DND-41 (cell line): Measurements from ENCODE around the gene DENND1A.

Experiments used
- ATAC-seq: fragments of 200-7000 bp; cut with Tn5 transposase; 3 replicates; pipeline ENCODE4 v1.9.1; 2021; ENCODE audit warnings: low read depth; ENCODE audit not compliant: insufficient read depth
- DNase-seq: peaks from one replicate; pipeline ENCODE4 v3.0.0-alpha.2; 2020
- H2AFZ ChIP-seq: 2 replicates; pipeline ENCODE4 v1.6.0; 2012; ENCODE audit warnings: low read depth, low read length
- H3K27ac ChIP-seq: 2 replicates; pipeline ENCODE4 v1.5.1; 2012; ENCODE audit warnings: low read length, inconsistent platforms
- H3K27me3 ChIP-seq: fragments of 200-600 bp; sonication (generic); 2 replicates; pipeline ENCODE4 v1.6.0; 2012; ENCODE audit warnings: low read length, mild to moderate bottlenecking, inconsistent platforms; ENCODE audit not compliant: insufficient read depth, poor library complexity
- H3K36me3 ChIP-seq: 2 replicates; pipeline ENCODE4 v1.5.1; 2012; ENCODE audit warnings: low read length, inconsistent platforms; ENCODE audit not compliant: insufficient read depth
- H3K4me1 ChIP-seq: 2 replicates; pipeline ENCODE4 v1.5.1; 2012; ENCODE audit warnings: mild to moderate bottlenecking, low read length; ENCODE audit not compliant: insufficient read depth
- H3K4me2 ChIP-seq: 2 replicates; pipeline ENCODE4 v1.6.0; 2012; ENCODE audit warnings: mild to moderate bottlenecking, moderate library complexity, low read length, inconsistent platforms; ENCODE audit not compliant: insufficient read depth
- H3K4me3 ChIP-seq, 2 experiments: fragments of 200-600 bp in 1 of 2; shearing (Covaris generic) in 1 of 2; 2 replicates each; pipeline ENCODE4 v1.5.1; 2012 to 2016; ENCODE audit warnings: inconsistent platforms in 2 of 2, low read length in 2 of 2, mild to moderate bottlenecking in 2 of 2, low read depth in 1 of 2, moderate library complexity in 1 of 2
- H3K79me2 ChIP-seq: 2 replicates; pipeline ENCODE4 v1.6.0; 2012; ENCODE audit warnings: low read length, inconsistent platforms; ENCODE audit not compliant: insufficient read depth
- H3K9ac ChIP-seq: 2 replicates; pipeline ENCODE4 v1.6.0; 2012; ENCODE audit warnings: low read depth, mild to moderate bottlenecking, inconsistent platforms, low read length, moderate library complexity
- H3K9me3 ChIP-seq: 2 replicates; pipeline ENCODE4 v1.5.1; 2012; ENCODE audit warnings: low read length, moderate library complexity, mild to moderate bottlenecking, inconsistent platforms; ENCODE audit not compliant: insufficient read depth, severe bottlenecking
- H4K20me1 ChIP-seq: 2 replicates; pipeline ENCODE4 v1.6.0; 2012; ENCODE audit warnings: low read length; ENCODE audit not compliant: insufficient read depth
- EZH2 ChIP-seq: IDR thresholded peaks from 3 replicates; pipeline ENCODE4 v1.6.1; 2012; ENCODE audit warnings: borderline replicate concordance, low read depth, mild to moderate bottlenecking, moderate library complexity, low read length, inconsistent platforms; ENCODE audit not compliant: severe bottlenecking
- TF ChIP-seq, protein P1 (sequence below): IDR thresholded peaks from 2 replicates; pipeline ENCODE4 v1.5.1; 2012; ENCODE audit warnings: borderline replicate concordance, low read length, moderate library complexity, mild to moderate bottlenecking; ENCODE audit not compliant: poor library complexity, severe bottlenecking; ENCODE audit errors: extremely low read depth

The DENND1A gene

DNA sequence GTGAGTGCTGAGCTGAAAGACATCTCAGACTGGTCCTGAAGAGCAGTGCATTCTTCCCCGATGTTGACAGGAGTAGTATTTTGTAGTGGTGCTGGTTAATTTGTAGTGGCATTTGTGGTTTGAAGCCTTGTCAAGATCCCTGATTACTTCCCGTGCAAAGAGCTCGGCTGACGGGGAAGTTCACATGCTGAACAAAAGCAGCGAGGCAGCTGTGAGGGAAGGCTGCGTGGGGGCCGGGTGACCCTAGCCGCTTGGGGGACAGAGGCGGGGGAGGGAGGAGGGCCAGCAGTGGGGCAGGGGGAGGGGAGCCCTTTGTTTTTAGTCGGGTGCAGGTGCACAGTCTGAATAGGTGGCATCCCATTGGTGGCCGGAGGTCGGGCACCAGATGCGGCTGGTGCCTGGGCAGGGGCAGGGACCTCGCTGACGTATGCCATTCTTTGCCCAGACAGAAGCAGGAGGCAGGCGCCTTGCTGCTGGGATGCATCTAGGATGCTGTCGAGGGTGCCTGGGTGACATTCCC is 509.3 kb downstream of the DENND1A start:
- Histone ChIP-seq H3K27ac (no peak overlapping the region), H3K4me2 (no peak overlapping the region), H3K9ac (no peak overlapping the region), H3K9me3 (no peaks in the 10 kb centered on the region), H3K36me3 (no peaks in the 10 kb centered on the region; the same call in 1 of the 2 replicates), H3K27me3 (no peaks in the 10 kb centered on the region), H4K20me1 (no peaks in the 10 kb centered on the region), H3K79me2 (no peaks in the 10 kb centered on the region), H3K4me3 (no peak overlapping the region), H3K4me1 (no peaks in the 10 kb centered on the region), H2AFZ (no peak overlapping the region)
- DNase-seq = no peak
- TF ChIP-seq, protein P1, sequence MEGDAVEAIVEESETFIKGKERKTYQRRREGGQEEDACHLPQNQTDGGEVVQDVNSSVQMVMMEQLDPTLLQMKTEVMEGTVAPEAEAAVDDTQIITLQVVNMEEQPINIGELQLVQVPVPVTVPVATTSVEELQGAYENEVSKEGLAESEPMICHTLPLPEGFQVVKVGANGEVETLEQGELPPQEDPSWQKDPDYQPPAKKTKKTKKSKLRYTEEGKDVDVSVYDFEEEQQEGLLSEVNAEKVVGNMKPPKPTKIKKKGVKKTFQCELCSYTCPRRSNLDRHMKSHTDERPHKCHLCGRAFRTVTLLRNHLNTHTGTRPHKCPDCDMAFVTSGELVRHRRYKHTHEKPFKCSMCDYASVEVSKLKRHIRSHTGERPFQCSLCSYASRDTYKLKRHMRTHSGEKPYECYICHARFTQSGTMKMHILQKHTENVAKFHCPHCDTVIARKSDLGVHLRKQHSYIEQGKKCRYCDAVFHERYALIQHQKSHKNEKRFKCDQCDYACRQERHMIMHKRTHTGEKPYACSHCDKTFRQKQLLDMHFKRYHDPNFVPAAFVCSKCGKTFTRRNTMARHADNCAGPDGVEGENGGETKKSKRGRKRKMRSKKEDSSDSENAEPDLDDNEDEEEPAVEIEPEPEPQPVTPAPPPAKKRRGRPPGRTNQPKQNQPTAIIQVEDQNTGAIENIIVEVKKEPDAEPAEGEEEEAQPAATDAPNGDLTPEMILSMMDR = no peak
- no peak for TF ChIP-seq EZH2
- ATAC-seq = no peak

DNA sequence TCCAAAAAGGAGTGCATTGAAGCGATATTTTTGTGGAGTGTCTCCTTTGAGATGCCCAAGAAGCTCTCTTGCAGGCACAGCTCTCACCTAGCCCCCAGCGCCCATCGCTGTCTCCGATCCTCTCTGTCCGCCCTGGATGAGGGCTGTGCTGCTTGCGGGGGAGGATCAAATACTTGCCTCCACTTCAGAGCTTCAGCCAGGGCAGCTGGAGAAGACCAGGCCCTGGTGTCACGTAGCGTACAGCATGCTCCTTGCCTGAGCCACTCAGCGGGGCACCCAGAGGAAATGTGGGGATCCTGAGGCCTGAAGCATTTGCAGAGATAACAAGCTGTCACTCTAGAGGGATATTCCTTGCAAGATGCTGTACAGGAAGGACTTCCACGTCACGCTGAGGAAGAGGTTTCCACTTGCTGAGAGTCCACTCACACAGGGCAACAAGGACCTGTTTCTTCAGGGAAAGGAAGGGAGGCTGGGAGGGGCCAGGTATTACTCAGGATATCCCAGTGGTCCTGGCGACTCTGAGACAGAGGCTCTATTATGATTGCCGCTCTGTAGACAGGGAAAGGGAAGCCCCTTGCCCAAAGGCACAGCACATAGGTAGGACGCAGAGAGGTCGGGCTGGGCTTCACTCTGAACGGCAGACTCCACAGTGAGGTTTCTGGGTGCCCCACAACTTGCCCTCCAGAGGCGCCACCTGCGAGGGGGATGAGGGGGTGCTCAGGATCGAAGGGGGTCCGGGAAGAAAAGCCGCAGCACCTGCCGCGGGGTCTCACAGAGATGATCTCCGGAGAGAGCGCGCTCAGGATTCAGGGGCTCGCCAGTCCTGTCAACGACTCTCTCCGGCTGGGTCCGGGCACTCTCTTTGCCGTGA is 510.0 kb downstream of the DENND1A start:
- Histone ChIP-seq H2AFZ (no peak overlapping the region), H3K79me2 (no peaks in the 10 kb centered on the region), H4K20me1 (no peaks in the 10 kb centered on the region), H3K27ac (no peak overlapping the region), H3K9me3 (no peaks in the 10 kb centered on the region), H3K4me1 (no peaks in the 10 kb centered on the region), H3K4me3 (no peak overlapping the region), H3K36me3 (no peaks in the 10 kb centered on the region; the same call in 1 of the 2 replicates), H3K27me3 (no peaks in the 10 kb centered on the region), H3K4me2 (no peak overlapping the region), H3K9ac (no peak overlapping the region)
- DNase-seq (no peak), ATAC-seq (no peak)
- TF ChIP-seq EZH2 = no peak
- TF ChIP-seq, protein P1 = no peak

DNA sequence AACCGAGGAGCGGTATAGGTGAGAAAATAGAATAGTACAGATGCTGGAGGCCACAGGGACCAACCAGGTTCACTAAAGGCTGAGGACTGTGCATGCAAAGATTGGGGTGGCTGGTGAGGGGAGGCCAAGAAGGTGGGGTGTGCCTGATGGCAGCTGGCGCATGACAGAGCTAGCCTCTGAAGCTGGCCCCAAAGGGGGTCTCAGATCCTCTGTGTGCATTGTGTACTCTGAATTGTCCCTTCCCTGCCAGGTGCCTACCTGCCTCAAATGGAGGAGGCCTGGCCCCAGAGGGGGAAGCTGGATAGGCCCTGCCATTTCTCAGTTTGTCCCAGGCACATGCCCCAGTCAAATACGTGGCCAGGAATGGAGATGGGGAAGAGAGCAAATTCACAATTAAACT is 510.8 kb downstream of the DENND1A start:
- ATAC-seq (no peak), DNase-seq (no peak)
- Histone ChIP-seq H3K4me1 (no peaks in the 10 kb centered on the region), H3K79me2 (no peaks in the 10 kb centered on the region), H4K20me1 (no peaks in the 10 kb centered on the region), H3K4me3 (no peak overlapping the region), H3K36me3 (no peaks in the 10 kb centered on the region; the same call in 1 of the 2 replicates), H3K9ac (no peak overlapping the region), H2AFZ (no peak overlapping the region), H3K9me3 (no peaks in the 10 kb centered on the region), H3K27me3 (no peaks in the 10 kb centered on the region), H3K27ac (no peak overlapping the region), H3K4me2 (no peak overlapping the region)
- TF ChIP-seq EZH2 = no peak

DNA sequence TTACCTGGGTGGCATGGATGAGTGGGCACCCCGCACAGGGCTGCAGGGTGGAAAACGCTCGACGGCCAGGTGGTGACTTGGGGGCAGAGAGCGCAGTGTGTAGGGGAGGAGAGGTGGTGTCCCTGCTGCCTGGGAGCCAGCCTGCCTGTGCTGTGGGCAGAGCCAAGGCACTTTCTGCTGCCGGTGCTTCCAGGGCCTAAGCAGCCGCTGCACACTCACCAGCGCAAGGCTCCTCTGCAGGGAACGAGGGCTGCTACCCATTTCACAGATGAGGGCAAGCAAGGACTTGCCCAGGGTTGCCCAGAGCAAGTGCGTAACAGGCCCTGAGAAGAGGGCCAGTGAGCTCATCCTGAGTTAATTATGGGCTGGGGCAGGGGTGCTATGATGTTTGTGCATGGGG is 511.4 kb downstream of the DENND1A start:
- Histone ChIP-seq H3K36me3 (no peaks in the 10 kb centered on the region; the same call in 1 of the 2 replicates), H3K27ac (no peak overlapping the region), H3K9ac (no peak overlapping the region), H3K4me1 (no peaks in the 10 kb centered on the region), H3K79me2 (no peaks in the 10 kb centered on the region), H3K4me2 (no peak overlapping the region), H3K4me3 (no peak overlapping the region), H3K27me3 (no peaks in the 10 kb centered on the region), H2AFZ (no peak overlapping the region), H4K20me1 (no peaks in the 10 kb centered on the region), H3K9me3 (no peaks in the 10 kb centered on the region)
- no peak for TF ChIP-seq EZH2
- TF ChIP-seq, protein P1 = no peak
- DNase-seq (no peak), ATAC-seq (no peak)
